Measurements from ENCODE around the gene FOXR1. TPM values are rescaled to one million over a fixed set of nuclear protein-coding genes. Genes with fewer than 3 reads are reported as not detected.
A peak's percentile ranks its signal among the peaks of the same experiment; 100 is the strongest.
"Not testable (repeated sequence)": the region's sequence is repeated elsewhere in the genome, so short reads cannot be mapped to it uniquely, and the experiment has no call there.

The FOXR1 gene
- total RNA-seq, 2 experiments from 2014 or later, result not detected

DNA sequence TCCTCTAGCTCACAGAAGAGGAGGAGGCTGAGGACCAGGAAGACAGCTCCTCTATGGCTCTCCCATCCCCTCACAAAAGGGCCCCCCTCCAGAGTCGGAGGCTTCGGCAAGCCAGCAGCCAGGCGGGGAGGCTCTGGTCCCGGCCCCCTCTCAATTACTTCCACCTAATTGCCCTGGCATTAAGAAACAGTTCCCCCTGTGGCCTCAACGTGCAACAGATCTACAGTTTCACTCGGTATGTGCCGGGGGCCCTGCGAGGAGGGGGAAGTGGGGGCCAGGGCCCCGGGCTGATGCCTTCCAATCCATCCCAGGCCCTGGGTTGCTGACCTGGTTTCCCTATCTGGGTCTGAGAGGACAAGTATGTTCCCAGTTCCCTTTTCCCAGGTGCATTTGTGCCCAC lies 7.9 kb downstream of the FOXR1 start:
- DNase-seq, result no peak
- no peaks in the 10 kb centered on the region for H3K9me3 Mint-ChIP-seq
- TF ChIP-seq, protein P1, sequence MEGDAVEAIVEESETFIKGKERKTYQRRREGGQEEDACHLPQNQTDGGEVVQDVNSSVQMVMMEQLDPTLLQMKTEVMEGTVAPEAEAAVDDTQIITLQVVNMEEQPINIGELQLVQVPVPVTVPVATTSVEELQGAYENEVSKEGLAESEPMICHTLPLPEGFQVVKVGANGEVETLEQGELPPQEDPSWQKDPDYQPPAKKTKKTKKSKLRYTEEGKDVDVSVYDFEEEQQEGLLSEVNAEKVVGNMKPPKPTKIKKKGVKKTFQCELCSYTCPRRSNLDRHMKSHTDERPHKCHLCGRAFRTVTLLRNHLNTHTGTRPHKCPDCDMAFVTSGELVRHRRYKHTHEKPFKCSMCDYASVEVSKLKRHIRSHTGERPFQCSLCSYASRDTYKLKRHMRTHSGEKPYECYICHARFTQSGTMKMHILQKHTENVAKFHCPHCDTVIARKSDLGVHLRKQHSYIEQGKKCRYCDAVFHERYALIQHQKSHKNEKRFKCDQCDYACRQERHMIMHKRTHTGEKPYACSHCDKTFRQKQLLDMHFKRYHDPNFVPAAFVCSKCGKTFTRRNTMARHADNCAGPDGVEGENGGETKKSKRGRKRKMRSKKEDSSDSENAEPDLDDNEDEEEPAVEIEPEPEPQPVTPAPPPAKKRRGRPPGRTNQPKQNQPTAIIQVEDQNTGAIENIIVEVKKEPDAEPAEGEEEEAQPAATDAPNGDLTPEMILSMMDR (IDR thresholded peaks at IDR 0.05), result no peak
- intact Hi-C loops (cut with micrococcal nuclease), result no loop called here
- no peaks in the 10 kb centered on the region for H3K36me3 Mint-ChIP-seq (ENCODE audit: low read depth)
- no peaks in the 10 kb centered on the region for H3K4me1 Mint-ChIP-seq (ENCODE audit: low read depth)
- H3K4me3 Mint-ChIP-seq, result no peak overlapping the region
- POLR2A ChIA-PET, result no interaction called here
- H3K27me3 Mint-ChIP-seq, result peaks cover 6% of the 10 kb centered on the region
- ATAC-seq, result peak; percentile 47
- CTCF ChIA-PET, result no interaction called here
- no peak overlapping the region for H3K27ac Mint-ChIP-seq

DNA sequence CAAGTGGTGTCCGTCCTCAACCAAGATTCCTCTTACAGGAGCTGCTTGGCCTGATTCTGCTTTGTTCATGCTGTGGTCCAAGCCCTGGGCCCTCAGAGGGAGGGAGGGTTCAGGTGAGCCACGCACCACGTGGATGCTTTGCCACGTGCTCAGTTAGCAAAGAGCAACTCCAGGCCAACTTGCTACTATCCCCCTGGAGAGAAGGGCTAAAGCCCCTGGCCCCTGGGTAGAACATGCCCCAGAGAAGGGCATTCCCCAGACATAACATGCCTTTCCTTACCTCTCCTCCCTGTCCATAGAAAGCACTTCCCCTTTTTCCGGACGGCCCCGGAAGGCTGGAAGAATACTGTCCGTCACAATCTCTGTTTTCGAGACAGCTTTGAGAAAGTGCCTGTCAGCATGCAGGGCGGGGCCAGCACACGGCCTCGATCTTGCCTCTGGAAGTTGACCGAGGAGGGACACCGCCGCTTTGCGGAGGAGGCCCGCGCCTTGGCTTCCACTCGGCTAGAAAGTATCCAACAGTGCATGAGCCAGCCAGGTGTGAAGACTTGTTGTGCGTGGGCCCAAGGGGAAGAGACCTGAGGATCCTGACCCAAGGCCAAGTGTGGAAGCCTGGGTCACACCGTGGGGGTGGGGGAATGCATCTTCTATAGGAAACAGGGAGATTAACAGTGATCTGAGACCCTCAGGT lies 8.8 kb downstream of the FOXR1 start:
- no peak for DNase-seq
- Mint-ChIP-seq H3K4me3 (no peak overlapping the region), H3K27me3 (peaks cover 2% of the 10 kb centered on the region), H3K36me3 (ENCODE audit: low read depth) (no peaks in the 10 kb centered on the region), H3K27ac (no peak overlapping the region), H3K4me1 (ENCODE audit: low read depth) (no peaks in the 10 kb centered on the region), H3K9me3 (no peaks in the 10 kb centered on the region)
- ATAC-seq, result no peak
- ChIA-PET CTCF (no interaction called here), POLR2A (interaction anchor here (1.0 kb wide), 1 partner anchor 136 kb away, joined by 3 read pairs; no protein-coding TSS in a partner anchor)
- intact Hi-C loops (cut with micrococcal nuclease), result no loop called here
- TF ChIP-seq, protein P1 (IDR thresholded peaks at IDR 0.05), result no peak

DNA sequence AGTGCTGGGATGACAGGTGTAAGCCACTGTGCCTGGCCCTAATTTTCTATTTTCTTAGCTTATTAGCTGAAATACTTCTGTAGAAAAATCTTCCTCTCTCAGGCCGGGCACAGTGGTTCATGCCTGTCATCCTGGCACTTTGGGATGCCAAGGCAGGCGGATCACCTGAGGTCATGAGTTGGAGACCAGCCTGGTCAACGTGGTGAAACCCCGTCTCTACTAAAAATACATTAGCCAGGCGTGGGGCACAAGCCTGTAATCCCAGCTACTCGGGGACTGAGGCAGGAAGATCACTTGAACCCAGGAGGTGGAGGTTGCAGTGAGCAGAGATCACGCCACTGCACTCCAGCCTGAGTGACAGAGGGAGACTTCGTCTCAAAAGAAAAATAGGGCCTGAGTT lies 12.8 kb downstream of the FOXR1 start:
- H3K27ac Mint-ChIP-seq; H3K4me1 Mint-ChIP-seq (ENCODE audit: low read depth); H3K36me3 Mint-ChIP-seq (ENCODE audit: low read depth); ATAC-seq; H3K4me3 Mint-ChIP-seq; intact Hi-C loops (cut with micrococcal nuclease); H3K9me3 Mint-ChIP-seq; H3K27me3 Mint-ChIP-seq; DNase-seq: not testable (repeated sequence)
- CTCF ChIA-PET, result interaction anchor here (1.2 kb wide), 1 partner anchor 325 kb away, joined by 4 read pairs; no protein-coding TSS in a partner anchor
- POLR2A ChIA-PET, result interaction anchor here (1.0 kb wide), 1 partner anchor 89 kb away, joined by 4 read pairs; no protein-coding TSS in a partner anchor

DNA sequence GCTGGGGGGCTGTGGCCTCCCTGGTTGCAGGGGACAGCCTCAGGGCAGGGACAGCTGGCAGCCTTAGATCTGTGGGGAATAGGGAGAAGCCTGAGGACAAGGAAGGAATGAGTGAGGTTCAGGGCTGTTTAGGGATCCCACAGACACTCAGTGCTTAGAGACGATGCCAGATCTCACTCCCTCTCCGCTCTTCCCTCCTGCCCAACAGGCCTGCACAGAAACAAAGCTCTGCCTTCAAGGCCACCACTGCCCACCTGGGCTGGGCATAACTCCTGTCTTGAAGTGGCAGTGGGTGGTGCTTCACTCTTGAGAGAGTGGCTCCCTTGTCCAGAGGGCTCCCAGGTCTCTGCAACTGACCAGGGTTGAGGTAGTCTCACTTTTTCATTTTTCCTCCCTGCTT lies 13.3 kb downstream of the FOXR1 start:
- H3K27me3 Mint-ChIP-seq, result no peaks in the 10 kb centered on the region

DNA sequence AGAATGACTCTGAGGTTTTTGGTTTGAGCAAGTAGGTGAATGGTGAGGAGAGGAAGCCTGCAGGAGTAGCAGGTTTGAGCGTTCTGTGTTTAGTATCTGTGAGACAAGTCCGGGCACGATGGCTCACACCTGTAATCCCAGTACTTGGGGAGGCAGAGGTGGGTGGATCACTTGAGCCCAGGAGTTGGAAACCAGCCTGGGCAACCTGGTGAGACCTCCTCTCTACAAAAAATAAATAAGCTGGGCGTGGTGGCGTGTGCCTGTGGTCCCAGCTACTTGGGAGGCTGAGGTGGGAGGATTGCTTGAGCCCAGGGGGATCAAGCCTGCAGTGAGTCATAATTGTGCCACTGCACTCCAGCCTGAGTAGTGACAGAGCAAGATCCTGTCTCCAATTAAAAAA lies 16.7 kb downstream of the FOXR1 start:
- Mint-ChIP-seq H3K36me3 (ENCODE audit: low read depth) (peaks cover 4% of the 10 kb centered on the region), H3K4me1 (ENCODE audit: low read depth) (no peaks in the 10 kb centered on the region), H3K4me3 (no peak overlapping the region), H3K27ac (no peak overlapping the region), H3K27me3 (no peaks in the 10 kb centered on the region), H3K9me3 (no peaks in the 10 kb centered on the region)
- intact Hi-C loops (cut with micrococcal nuclease), result no loop called here
- TF ChIP-seq, protein P1 (IDR thresholded peaks at IDR 0.05), result no peak
- CTCF ChIA-PET, result no interaction called here
- ATAC-seq (no peak), DNase-seq (no peak)
- POLR2A ChIA-PET, result no interaction called here

More for the DNA sequence above, 13.3 kb downstream of the FOXR1 start:
- Mint-ChIP-seq H3K27ac (no peak overlapping the region), H3K4me1 (ENCODE audit: low read depth) (no peaks in the 10 kb centered on the region), H3K9me3 (no peaks in the 10 kb centered on the region), H3K36me3 (ENCODE audit: low read depth) (no peaks in the 10 kb centered on the region), H3K4me3 (no peak overlapping the region)
- intact Hi-C loops (cut with micrococcal nuclease), result no loop called here
- ChIA-PET CTCF (interaction anchor here (0.6 to 1.2 kb wide), 2 partner anchors 55 to 326 kb away, joined by 3 to 4 read pairs; no protein-coding TSS in a partner anchor), POLR2A (interaction anchor here (1.0 kb wide), 2 partner anchors 12 to 90 kb away, joined by 4 read pairs; no protein-coding TSS in a partner anchor)
- TF ChIP-seq, protein P1 (IDR thresholded peaks at IDR 0.05), result no peak
- ATAC-seq, result no peak
- no peak for DNase-seq

DNA sequence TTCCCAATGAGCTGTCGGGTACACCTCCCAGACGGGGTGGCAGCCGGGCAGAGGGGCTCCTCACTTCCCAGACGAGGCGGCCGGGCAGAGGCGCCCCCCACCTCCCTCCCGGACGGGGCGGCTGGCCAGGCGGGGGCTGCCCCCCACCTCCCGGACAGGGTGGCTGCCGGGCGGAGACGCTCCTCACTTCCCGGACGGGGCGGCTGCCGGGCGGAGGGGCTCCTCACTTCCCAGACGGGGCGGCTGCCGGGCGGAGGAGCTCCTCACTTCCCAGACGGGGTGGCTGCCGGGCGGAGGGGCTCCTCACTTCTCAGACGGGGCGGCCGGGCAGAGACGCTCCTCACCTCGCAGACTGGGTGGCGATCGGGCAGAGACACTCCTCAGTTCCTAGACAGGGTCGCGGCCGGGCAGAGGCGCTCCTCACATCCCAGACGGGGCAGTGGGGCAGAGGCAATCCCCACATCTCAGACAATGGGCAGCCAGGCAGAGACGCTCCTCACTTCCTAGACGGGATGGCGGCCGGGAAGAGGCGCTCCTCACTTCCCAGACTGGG lies 20.0 kb downstream of the FOXR1 start:
- H3K9me3 Mint-ChIP-seq; POLR2A ChIA-PET; ATAC-seq; H3K4me1 Mint-ChIP-seq (ENCODE audit: low read depth); H3K27ac Mint-ChIP-seq; DNase-seq; intact Hi-C loops (cut with micrococcal nuclease); H3K27me3 Mint-ChIP-seq; CTCF ChIA-PET; H3K4me3 Mint-ChIP-seq: not testable (repeated sequence)
- peaks cover 14% of the 10 kb centered on the region for H3K36me3 Mint-ChIP-seq (ENCODE audit: low read depth)

Data from activated CD8-positive, alpha-beta T cell treated with anti-CD3 and anti-CD28 coated beads for 36 hours (primary cell).